ENCODE measurements around the gene PPP1R15A. TPM values are rescaled to one million over a fixed set of nuclear protein-coding genes. Genes with fewer than 3 reads are reported as not detected.

Gene PPP1R15A
- total and polyA plus RNA-seq, 2 donors (not counting 3 experiments of a cell fraction or from before 2014, with no cell fraction given): 42.3 to 67.4 TPM

DNA sequence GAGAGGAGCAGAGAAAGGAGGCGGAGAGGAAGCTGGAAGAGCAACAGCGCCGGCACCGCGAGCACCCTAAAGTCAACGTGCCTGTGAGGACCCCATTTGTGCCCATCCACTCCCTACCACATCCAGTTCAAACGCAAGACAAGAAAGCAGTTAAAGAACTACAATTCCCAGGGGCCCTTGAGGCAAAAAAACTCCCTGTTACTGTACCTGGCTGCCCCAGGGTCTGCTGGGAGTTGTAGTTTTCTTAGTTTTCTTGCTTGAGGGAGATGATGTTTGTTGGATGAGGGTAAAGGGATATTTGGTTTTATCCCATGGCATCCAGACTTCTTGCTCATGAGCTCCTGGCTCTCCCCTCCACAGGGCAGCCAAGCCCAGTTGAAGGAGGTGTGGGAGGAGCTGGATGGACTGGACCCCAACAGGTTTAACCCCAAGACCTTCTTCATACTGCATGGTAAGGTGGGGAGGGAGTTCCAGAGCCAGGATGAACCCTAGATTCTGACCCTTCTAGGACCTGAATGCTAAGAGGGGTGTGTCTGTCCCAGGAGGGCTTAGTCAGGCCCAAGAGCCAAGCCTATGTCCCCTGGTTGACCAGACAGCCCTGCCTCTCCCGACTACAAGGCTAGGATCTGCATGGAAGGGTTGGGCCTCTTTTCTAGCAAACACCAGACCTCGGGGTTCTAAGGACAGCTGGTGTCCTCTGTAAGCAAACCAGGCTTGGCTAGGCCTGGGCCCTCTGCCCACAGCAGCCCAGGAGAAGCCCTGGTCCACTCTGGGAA, 41.1 kb downstream of the PPP1R15A start:
- Histone ChIP-seq H3K36me3 (ENCODE audit: control insufficient read depth in 2 of 2, extremely low read depth in 1 of 2, insufficient read depth in 2 of 2, low read length in 2 of 2) (peaks cover 6 to 29% of the 10 kb centered on the region in 2 experiments), H3K9me3 (replicated peaks; ENCODE audit: control insufficient read depth, insufficient read depth, low read length) (no peaks in the 10 kb centered on the region), H3K4me1 (ENCODE audit: control insufficient read depth, extremely low read depth, insufficient read depth, low read length) (peaks cover 3% of the 10 kb centered on the region), H3K79me2 (ENCODE audit: control insufficient read depth, insufficient read depth, low read length) (no peaks in the 10 kb centered on the region), H3K4me3 (replicated peaks in 1 of 3; ENCODE audit: insufficient read depth in 1 of 3, low read depth in 1 of 3, low read length in 3 of 3) (no peak overlapping the region), H3K9ac (replicated peaks; ENCODE audit: extremely low read depth, insufficient read depth, low read length) (no peak overlapping the region), H3K4me2 (ENCODE audit: insufficient read depth, low read length) (no peak overlapping the region), H2AFZ (ENCODE audit: low read depth, low read length) (no peak overlapping the region), H3K9me1 (replicated peaks; ENCODE audit: control insufficient read depth, extremely low read depth, insufficient read depth, low read length) (no peaks in the 10 kb centered on the region), H3K27ac (ENCODE audit: insufficient read depth, low read depth, low read length) (no peak overlapping the region), H4K20me1 (replicated peaks; ENCODE audit: control insufficient read depth, extremely low read depth, insufficient read depth, low read length) (no peaks in the 10 kb centered on the region), H3K27me3 (ENCODE audit: control insufficient read depth in 2 of 2, insufficient read depth in 2 of 2, low read length in 2 of 2) (no peaks in the 10 kb centered on the region)
- no peak for TF ChIP-seq FOS (IDR thresholded peaks at IDR 0.05; ENCODE audit: borderline replicate concordance, insufficient read depth, low read length)
- no peak for TF ChIP-seq JUN (IDR thresholded peaks at IDR 0.05; ENCODE audit: borderline replicate concordance, insufficient read depth, insufficient read length, low read depth)
- TF ChIP-seq, protein P1, sequence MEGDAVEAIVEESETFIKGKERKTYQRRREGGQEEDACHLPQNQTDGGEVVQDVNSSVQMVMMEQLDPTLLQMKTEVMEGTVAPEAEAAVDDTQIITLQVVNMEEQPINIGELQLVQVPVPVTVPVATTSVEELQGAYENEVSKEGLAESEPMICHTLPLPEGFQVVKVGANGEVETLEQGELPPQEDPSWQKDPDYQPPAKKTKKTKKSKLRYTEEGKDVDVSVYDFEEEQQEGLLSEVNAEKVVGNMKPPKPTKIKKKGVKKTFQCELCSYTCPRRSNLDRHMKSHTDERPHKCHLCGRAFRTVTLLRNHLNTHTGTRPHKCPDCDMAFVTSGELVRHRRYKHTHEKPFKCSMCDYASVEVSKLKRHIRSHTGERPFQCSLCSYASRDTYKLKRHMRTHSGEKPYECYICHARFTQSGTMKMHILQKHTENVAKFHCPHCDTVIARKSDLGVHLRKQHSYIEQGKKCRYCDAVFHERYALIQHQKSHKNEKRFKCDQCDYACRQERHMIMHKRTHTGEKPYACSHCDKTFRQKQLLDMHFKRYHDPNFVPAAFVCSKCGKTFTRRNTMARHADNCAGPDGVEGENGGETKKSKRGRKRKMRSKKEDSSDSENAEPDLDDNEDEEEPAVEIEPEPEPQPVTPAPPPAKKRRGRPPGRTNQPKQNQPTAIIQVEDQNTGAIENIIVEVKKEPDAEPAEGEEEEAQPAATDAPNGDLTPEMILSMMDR (IDR thresholded peaks at IDR 0.05; ENCODE audit: extremely low read depth in 1 of 2, insufficient read depth in 1 of 2, low read depth in 1 of 2, low read length in 2 of 2): no peak
- TF ChIP-seq EZH2 (IDR thresholded peaks at IDR 0.05; ENCODE audit: borderline replicate concordance, low read depth, low read length, severe bottlenecking): no peak
- no peak for TF ChIP-seq POLR2A (IDR thresholded peaks at IDR 0.05; ENCODE audit: low read depth, low read length)
- TF ChIP-seq MYC (IDR thresholded peaks at IDR 0.05; ENCODE audit: low read depth, low read length): no peak
- TF ChIP-seq POLR2AphosphoS5 (IDR thresholded peaks at IDR 0.05; ENCODE audit: insufficient read depth, low read depth, low read length): no peak
- TF ChIP-seq GATA2 (IDR thresholded peaks at IDR 0.05; ENCODE audit: insufficient read depth, insufficient read length, low read depth, low read length): no peak
- TF ChIP-seq, protein P2, sequence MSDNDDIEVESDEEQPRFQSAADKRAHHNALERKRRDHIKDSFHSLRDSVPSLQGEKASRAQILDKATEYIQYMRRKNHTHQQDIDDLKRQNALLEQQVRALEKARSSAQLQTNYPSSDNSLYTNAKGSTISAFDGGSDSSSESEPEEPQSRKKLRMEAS (IDR thresholded peaks at IDR 0.05; ENCODE audit: insufficient read depth, insufficient read length): no peak
- dilution Hi-C loops (cut with MboI; ENCODE audit: extremely low pct_ligation_motif_present, low sequenced_read_pairs) (no loop called here), intact Hi-C loops (cut with micrococcal nuclease) (no loop called here)
- FAIRE-seq (peak; percentile 55), DNase-seq (ENCODE audit: low read depth, low spot score) (no peak)
- no TSS peak for BruUV-seq (replicated peaks)
- ChIA-PET POLR2A (no interaction called here), CTCF (no interaction called here)

All from endothelial cell of umbilical vein (primary cell).